DND-41 (cell line): ENCODE measurements around the gene RIN1.
"Not testable (repeated sequence)": the region's sequence is repeated elsewhere in the genome, so short reads cannot be mapped to it uniquely, and the experiment has no call there.

Experiments used
- ATAC-seq: fragments of 200-7000 bp; cut with Tn5 transposase; 3 replicates; pipeline ENCODE4 v1.9.1; 2021; ENCODE audit warnings: low read depth; ENCODE audit not compliant: insufficient read depth
- DNase-seq: peaks from one replicate; pipeline ENCODE4 v3.0.0-alpha.2; 2020
- H2AFZ ChIP-seq: 2 replicates; pipeline ENCODE4 v1.6.0; 2012; ENCODE audit warnings: low read depth, low read length
- H3K27ac ChIP-seq: 2 replicates; pipeline ENCODE4 v1.5.1; 2012; ENCODE audit warnings: low read length, inconsistent platforms
- H3K27me3 ChIP-seq: fragments of 200-600 bp; sonication (generic); 2 replicates; pipeline ENCODE4 v1.6.0; 2012; ENCODE audit warnings: low read length, mild to moderate bottlenecking, inconsistent platforms; ENCODE audit not compliant: insufficient read depth, poor library complexity
- H3K36me3 ChIP-seq: 2 replicates; pipeline ENCODE4 v1.5.1; 2012; ENCODE audit warnings: low read length, inconsistent platforms; ENCODE audit not compliant: insufficient read depth
- H3K4me1 ChIP-seq: 2 replicates; pipeline ENCODE4 v1.5.1; 2012; ENCODE audit warnings: mild to moderate bottlenecking, low read length; ENCODE audit not compliant: insufficient read depth
- H3K4me2 ChIP-seq: 2 replicates; pipeline ENCODE4 v1.6.0; 2012; ENCODE audit warnings: mild to moderate bottlenecking, moderate library complexity, low read length, inconsistent platforms; ENCODE audit not compliant: insufficient read depth
- H3K4me3 ChIP-seq, 2 experiments: fragments of 200-600 bp in 1 of 2; shearing (Covaris generic) in 1 of 2; 2 replicates each; pipeline ENCODE4 v1.5.1; 2012 to 2016; ENCODE audit warnings: inconsistent platforms in 2 of 2, low read length in 2 of 2, mild to moderate bottlenecking in 2 of 2, low read depth in 1 of 2, moderate library complexity in 1 of 2
- H3K79me2 ChIP-seq: 2 replicates; pipeline ENCODE4 v1.6.0; 2012; ENCODE audit warnings: low read length, inconsistent platforms; ENCODE audit not compliant: insufficient read depth
- H3K9ac ChIP-seq: 2 replicates; pipeline ENCODE4 v1.6.0; 2012; ENCODE audit warnings: low read depth, mild to moderate bottlenecking, inconsistent platforms, low read length, moderate library complexity
- H3K9me3 ChIP-seq: 2 replicates; pipeline ENCODE4 v1.5.1; 2012; ENCODE audit warnings: low read length, moderate library complexity, mild to moderate bottlenecking, inconsistent platforms; ENCODE audit not compliant: insufficient read depth, severe bottlenecking
- H4K20me1 ChIP-seq: 2 replicates; pipeline ENCODE4 v1.6.0; 2012; ENCODE audit warnings: low read length; ENCODE audit not compliant: insufficient read depth
- EZH2 ChIP-seq: IDR thresholded peaks from 3 replicates; pipeline ENCODE4 v1.6.1; 2012; ENCODE audit warnings: borderline replicate concordance, low read depth, mild to moderate bottlenecking, moderate library complexity, low read length, inconsistent platforms; ENCODE audit not compliant: severe bottlenecking
- TF ChIP-seq, protein P1 (sequence below): IDR thresholded peaks from 2 replicates; pipeline ENCODE4 v1.5.1; 2012; ENCODE audit warnings: borderline replicate concordance, low read length, moderate library complexity, mild to moderate bottlenecking; ENCODE audit not compliant: poor library complexity, severe bottlenecking; ENCODE audit errors: extremely low read depth

Gene RIN1

DNA sequence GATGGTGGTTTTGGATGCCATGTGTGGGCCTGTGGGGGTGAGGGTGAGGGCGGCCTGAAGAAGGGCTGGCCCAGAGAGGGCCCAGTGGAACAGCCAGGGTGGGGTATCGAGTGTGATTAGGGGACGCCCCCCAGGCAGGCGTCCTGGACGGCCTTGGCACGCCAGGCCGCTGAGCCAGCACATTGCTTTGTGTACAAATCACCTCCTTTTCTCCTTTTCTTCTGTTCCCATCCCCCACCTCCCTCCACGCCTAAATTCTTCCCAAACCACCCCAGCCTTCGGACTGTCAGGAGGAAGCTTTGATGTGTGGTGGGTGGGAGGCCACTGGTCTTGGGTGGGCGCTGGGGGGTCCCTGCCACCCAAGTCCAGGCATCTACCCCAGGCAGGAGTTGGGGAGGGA lies 11.6 kb downstream of the RIN1 start:
- no peak for ATAC-seq
- peaks cover 2% of the 10 kb centered on the region; the same call in 1 of the 2 replicates for H4K20me1 ChIP-seq
- no peak overlapping the region for H3K27ac ChIP-seq
- H3K9me3 ChIP-seq = no peaks in the 10 kb centered on the region
- no peak overlapping the region for H3K9ac ChIP-seq
- H3K4me2 ChIP-seq = no peak overlapping the region
- peaks cover 37% of the 10 kb centered on the region for H3K4me1 ChIP-seq
- H3K36me3 ChIP-seq = no peaks in the 10 kb centered on the region
- H3K27me3 ChIP-seq = no peaks in the 10 kb centered on the region
- DNase-seq = no peak
- H3K79me2 ChIP-seq = no peaks in the 10 kb centered on the region
- TF ChIP-seq, protein P1, sequence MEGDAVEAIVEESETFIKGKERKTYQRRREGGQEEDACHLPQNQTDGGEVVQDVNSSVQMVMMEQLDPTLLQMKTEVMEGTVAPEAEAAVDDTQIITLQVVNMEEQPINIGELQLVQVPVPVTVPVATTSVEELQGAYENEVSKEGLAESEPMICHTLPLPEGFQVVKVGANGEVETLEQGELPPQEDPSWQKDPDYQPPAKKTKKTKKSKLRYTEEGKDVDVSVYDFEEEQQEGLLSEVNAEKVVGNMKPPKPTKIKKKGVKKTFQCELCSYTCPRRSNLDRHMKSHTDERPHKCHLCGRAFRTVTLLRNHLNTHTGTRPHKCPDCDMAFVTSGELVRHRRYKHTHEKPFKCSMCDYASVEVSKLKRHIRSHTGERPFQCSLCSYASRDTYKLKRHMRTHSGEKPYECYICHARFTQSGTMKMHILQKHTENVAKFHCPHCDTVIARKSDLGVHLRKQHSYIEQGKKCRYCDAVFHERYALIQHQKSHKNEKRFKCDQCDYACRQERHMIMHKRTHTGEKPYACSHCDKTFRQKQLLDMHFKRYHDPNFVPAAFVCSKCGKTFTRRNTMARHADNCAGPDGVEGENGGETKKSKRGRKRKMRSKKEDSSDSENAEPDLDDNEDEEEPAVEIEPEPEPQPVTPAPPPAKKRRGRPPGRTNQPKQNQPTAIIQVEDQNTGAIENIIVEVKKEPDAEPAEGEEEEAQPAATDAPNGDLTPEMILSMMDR = no peak
- TF ChIP-seq EZH2 = no peak
- H3K4me3 ChIP-seq = no peak overlapping the region
- H2AFZ ChIP-seq = no peak overlapping the region

DNA sequence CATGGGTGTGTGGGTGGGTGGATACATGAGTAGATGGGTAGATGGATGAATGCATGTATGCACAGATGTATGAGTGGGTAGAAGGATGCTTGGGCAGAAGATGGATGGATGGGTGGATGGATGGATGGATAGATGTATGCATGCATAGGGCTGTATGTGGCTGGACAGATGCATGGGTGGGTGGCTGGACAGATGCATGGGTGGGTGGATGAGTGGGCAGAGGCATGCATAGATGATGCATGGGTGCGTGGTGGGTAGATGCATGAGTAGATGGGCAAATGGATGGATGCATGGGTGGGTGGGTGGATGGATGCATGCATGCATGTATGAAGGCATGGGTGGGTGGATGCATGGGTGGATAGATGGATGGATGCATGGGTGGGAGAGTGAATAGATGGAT lies 12.6 kb downstream of the RIN1 start:
- TF ChIP-seq, protein P1 = no peak
- TF ChIP-seq EZH2 = no peak
- Histone ChIP-seq H3K79me2 (no peaks in the 10 kb centered on the region), H3K4me2 (no peak overlapping the region), H3K36me3 (no peaks in the 10 kb centered on the region), H3K27me3 (no peaks in the 10 kb centered on the region), H2AFZ (no peak overlapping the region), H3K4me3 (no peak overlapping the region), H4K20me1 (peaks cover 2% of the 10 kb centered on the region; the same call in 1 of the 2 replicates), H3K9ac (no peak overlapping the region), H3K4me1 (peaks cover 44% of the 10 kb centered on the region), H3K27ac (no peak overlapping the region), H3K9me3 (no peaks in the 10 kb centered on the region)
- ATAC-seq = no peak
- DNase-seq = no peak

DNA sequence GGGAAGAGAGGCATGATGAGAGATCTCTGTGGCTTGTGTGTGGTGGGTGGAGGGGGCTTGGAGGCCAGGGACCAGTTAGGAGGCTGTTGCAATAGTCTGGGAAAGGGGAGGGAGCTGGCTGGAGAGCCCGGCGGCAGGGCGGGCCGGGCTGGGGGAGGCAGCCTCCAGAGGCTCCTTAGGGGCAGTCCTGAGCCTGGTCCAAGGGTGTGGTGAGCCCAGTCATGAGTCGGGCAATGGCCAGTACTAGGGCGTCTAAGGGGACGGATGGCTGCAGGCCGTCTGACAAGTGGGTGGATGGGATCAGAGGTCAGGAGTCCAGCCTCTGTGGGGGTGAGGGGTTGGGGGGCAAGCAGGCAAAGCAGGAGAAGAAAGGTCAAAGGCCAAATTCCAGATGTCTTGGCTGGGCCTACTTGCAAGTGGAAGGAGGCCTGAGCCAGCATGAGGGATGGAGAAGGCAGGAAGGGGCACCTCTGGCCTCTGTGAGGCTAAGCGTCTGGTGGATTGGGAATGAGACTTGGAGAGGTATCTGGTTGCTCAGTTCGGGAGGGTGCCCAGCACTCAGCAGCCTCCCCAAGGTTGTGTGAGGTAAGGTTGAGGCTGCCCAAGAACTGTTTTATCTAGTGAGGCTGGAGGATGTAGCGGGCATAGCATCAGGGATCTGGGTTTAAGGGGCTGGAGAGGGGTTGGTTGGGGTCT lies 13.4 kb downstream of the RIN1 start:
- H4K20me1 ChIP-seq = peaks cover 2% of the 10 kb centered on the region; the same call in 1 of the 2 replicates
- H3K27me3 ChIP-seq = no peaks in the 10 kb centered on the region
- H3K9ac ChIP-seq = no peak overlapping the region
- no peak overlapping the region for H2AFZ ChIP-seq
- no peak overlapping the region for H3K4me2 ChIP-seq
- peaks cover 44% of the 10 kb centered on the region for H3K4me1 ChIP-seq
- no peak for DNase-seq
- no peak for TF ChIP-seq EZH2
- TF ChIP-seq, protein P1 = no peak
- no peak overlapping the region for H3K4me3 ChIP-seq
- H3K27ac ChIP-seq = no peak overlapping the region
- no peaks in the 10 kb centered on the region for H3K36me3 ChIP-seq
- no peaks in the 10 kb centered on the region for H3K79me2 ChIP-seq
- H3K9me3 ChIP-seq = no peaks in the 10 kb centered on the region
- no peak for ATAC-seq

DNA sequence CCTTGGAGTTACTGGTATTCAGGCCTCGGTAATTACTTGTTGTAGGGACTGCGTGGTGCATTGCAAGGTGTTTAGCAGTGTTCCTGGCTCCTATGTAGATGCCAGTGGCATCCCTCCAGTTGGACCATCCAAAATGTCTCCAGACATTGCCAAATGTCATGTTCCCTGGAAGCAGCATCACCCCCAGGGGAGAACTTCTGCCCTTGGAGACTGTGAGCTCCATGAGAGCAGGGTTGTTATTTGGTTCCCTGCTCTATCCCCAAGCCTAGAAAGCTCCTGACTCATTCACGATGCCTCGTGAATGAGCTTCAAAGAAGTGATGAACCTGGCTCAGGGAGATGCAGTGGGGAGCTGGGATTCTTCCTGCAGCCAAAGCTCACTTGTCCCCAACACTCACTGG lies 14.6 kb downstream of the RIN1 start:
- no peak overlapping the region for H3K9ac ChIP-seq
- H4K20me1 ChIP-seq = 0 out of 2 replicates have a peak, but pooled peaks cover 2% of the 10 kb centered on the region
- no peaks in the 10 kb centered on the region for H3K36me3 ChIP-seq
- H3K27ac ChIP-seq = no peak overlapping the region
- no peak overlapping the region for H2AFZ ChIP-seq
- DNase-seq (no peak), ATAC-seq (no peak)
- H3K79me2 ChIP-seq = no peaks in the 10 kb centered on the region
- no peaks in the 10 kb centered on the region for H3K27me3 ChIP-seq
- H3K4me1 ChIP-seq = peaks cover 44% of the 10 kb centered on the region
- no peak overlapping the region for H3K4me2 ChIP-seq
- H3K9me3 ChIP-seq = no peaks in the 10 kb centered on the region
- H3K4me3 ChIP-seq = no peak overlapping the region
- TF ChIP-seq, protein P1 = no peak
- no peak for TF ChIP-seq EZH2

DNA sequence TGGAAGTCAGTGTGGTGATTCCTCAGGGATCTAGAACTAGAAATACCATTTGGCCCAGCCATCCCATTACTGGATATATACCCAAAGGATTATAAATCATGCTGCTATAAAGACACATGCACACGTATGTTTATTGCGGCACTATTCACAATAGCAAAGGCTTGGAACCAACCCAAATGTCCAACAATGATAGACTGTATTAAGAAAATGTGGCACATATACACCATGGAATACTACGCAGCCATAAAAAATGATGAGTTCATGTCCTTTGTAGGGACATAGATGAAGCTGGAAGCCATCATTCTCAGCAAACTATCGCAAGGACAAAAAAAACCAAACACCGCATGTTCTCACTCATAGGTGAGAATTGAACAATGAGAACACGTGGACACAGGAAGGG lies 15.5 kb downstream of the RIN1 start:
- not testable (repeated sequence) for ATAC-seq, H3K9ac ChIP-seq

More for the DNA sequence above, 15.5 kb downstream of the RIN1 start:
- not testable (repeated sequence) for H2AFZ ChIP-seq, H3K27me3 ChIP-seq, H3K4me2 ChIP-seq, H4K20me1 ChIP-seq, H3K9me3 ChIP-seq, H3K4me3 ChIP-seq, DNase-seq, H3K36me3 ChIP-seq, H3K79me2 ChIP-seq, H3K27ac ChIP-seq
- H3K4me1 ChIP-seq = peaks cover 42% of the 10 kb centered on the region
